M059J (cell line): ENCODE results near the gene LIPG. TPM values are rescaled to one million over a fixed set of nuclear protein-coding genes. Genes with fewer than 3 reads are reported as not detected.

Experiments
- DNase-seq: peaks from one replicate; pipeline ENCODE4 v3.0.0-alpha.2; 2012; ENCODE audit warnings: low read depth
- total RNA-seq: library from RNA; depleted of rRNA; stranded (reverse); fragments of >200 nt; shearing (Covaris generic); gene quantifications from 2 replicates; pipeline ENCODE4 v1.2.3, GENCODE V29; 2014; rRNA removed

LIPG gene
- total RNA-seq, 1 experiment from 2014 or later: 66.5 TPM

GRCh38 chr18:49638891-49639557, 77.2 kb downstream of the LIPG start:
- no peak for DNase-seq

GRCh38 chr18:49639643-49640391, 78.0 kb downstream of the LIPG start:
- no peak for DNase-seq

GRCh38 chr18:49640741-49641140, 78.9 kb downstream of the LIPG start:
- no peak for DNase-seq

- no peak for DNase-seq
These were observed 83.3 kb downstream of the LIPG start for GRCh38 chr18:49645196-49645595.

GRCh38 chr18:49645841-49646351, 84.0 kb downstream of the LIPG start:
- peak; percentile 60 for DNase-seq

GRCh38 chr18:49646873-49647272, 85.0 kb downstream of the LIPG start:
- DNase-seq: no peak

GRCh38 chr18:49647496-49648168, 85.8 kb downstream of the LIPG start:
- peak; percentile 81 for DNase-seq

- DNase-seq: no peak
These were observed 86.5 kb downstream of the LIPG start for GRCh38 chr18:49648326-49648725.

Other genes starting within 250 kb of the LIPG start
- 66.5 and 84.7 TPM in 2 replicates for gene DYM, start 101.4 kb upstream of the LIPG start, total RNA-seq
- 79.0 and 115 TPM in 2 replicates for gene C18orf32, start 74.8 kb upstream of the LIPG start, total RNA-seq
- 1,519 and 2,116 TPM in 2 replicates for gene RPL17, start 69.6 kb upstream of the LIPG start, total RNA-seq